CMK (cell line): ENCODE data around the gene KIAA1958.

Experiments used
- DNase-seq: peaks from one replicate; pipeline ENCODE4 v3.0.0-alpha.2; 2010; ENCODE audit warnings: low read depth

The KIAA1958 gene

GRCh38 chr9:112486221-112487007, at the start of gene KIAA1958:
Gene KIAA1958, plus strand, starts transcription at chr9:112486827. Its CDS starts 87,254 bp downstream, at chr9:112574081.
- peak; percentile 64 for DNase-seq

GRCh38 chr9:112437406-112437805, 49.2 kb upstream of the KIAA1958 start:
- DNase-seq = no peak

GRCh38 chr9:112439171-112439570, 47.5 kb upstream of the KIAA1958 start:
- no peak for DNase-seq

GRCh38 chr9:112439825-112440224, 46.8 kb upstream of the KIAA1958 start:
- DNase-seq = no peak

- DNase-seq = no peak
Measured at GRCh38 chr9:112443200-112443599, 43.4 kb upstream of the KIAA1958 start.

- no peak for DNase-seq
Measured at GRCh38 chr9:112443636-112444035, 43.0 kb upstream of the KIAA1958 start.

- no peak for DNase-seq
Measured at GRCh38 chr9:112445196-112445595, 41.4 kb upstream of the KIAA1958 start.

GRCh38 chr9:112446080-112446479, 40.5 kb upstream of the KIAA1958 start:
- DNase-seq = no peak

- no peak for DNase-seq
Measured at GRCh38 chr9:112446526-112446925, 40.1 kb upstream of the KIAA1958 start.

GRCh38 chr9:112447283-112447761, 39.3 kb upstream of the KIAA1958 start:
- DNase-seq = no peak

GRCh38 chr9:112462855-112463254, 23.8 kb upstream of the KIAA1958 start:
- DNase-seq = no peak

GRCh38 chr9:112465352-112465751, 21.3 kb upstream of the KIAA1958 start:
- no peak for DNase-seq

- no peak for DNase-seq
Measured at GRCh38 chr9:112472996-112473395, 13.6 kb upstream of the KIAA1958 start.

GRCh38 chr9:112473986-112474385, 12.6 kb upstream of the KIAA1958 start:
- DNase-seq = no peak

GRCh38 chr9:112475318-112475717, 11.3 kb upstream of the KIAA1958 start:
- DNase-seq = no peak

- DNase-seq = no peak
Measured at GRCh38 chr9:112477330-112477729, 9.3 kb upstream of the KIAA1958 start.

- no peak for DNase-seq
Measured at GRCh38 chr9:112479221-112479620, 7.4 kb upstream of the KIAA1958 start.

GRCh38 chr9:112484607-112485006, 2.0 kb upstream of the KIAA1958 start:
- no peak for DNase-seq

GRCh38 chr9:112485574-112485973, 1.1 kb upstream of the KIAA1958 start:
- no peak for DNase-seq

GRCh38 chr9:112487008-112487798, 576 bp downstream of the KIAA1958 start:
- DNase-seq = no peak

- no peak for DNase-seq
Measured at GRCh38 chr9:112487799-112488340, 1.2 kb downstream of the KIAA1958 start.

GRCh38 chr9:112489039-112489546, 2.5 kb downstream of the KIAA1958 start:
- DNase-seq = no peak
